ENCODE data around the gene RAB11FIP3. TPM values are rescaled to one million over a fixed set of nuclear protein-coding genes. Genes with fewer than 3 reads are reported as not detected.

Gene RAB11FIP3
- total and polyA plus RNA-seq, 2 of the 13 experiments (the other 11 are each of a cell fraction or from before 2014, with no cell fraction given) = 34.3 to 57.6 TPM

DNA sequence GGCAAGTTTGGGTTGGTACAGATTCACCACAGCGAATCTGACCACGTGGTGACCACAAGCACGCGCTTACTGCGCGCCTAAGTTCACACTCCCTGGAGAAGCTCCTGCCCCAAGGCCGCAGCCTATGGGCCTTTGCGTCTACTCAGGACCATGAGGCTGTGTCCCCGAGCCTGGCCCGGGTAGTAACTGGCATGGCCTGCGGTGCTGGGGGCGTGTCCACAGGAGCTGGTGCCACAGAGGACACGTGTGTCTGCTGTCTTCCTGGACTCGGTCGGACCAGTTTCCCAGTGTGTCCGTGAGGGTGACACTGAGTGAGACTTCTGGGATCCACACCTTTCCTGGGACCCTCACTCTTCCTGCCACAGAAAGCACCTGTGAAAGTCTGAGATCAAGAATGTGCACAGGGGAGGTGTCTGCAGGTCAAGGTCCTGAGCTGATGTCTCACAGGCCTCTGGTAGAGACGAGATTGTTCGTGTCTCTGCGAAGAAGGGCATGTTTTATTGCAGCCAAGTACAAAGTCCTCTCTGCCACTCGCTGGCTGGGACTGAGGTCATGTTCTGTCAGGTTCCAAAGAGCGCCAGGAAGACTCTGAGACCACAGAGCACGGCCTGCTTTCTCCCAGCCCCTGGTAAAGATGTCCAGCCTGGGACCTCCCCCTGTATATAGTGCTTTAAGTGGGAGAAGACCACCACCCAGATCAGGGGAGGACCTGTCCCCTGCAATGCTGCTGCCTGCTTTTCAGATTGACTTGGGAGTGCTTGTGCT, 76.9 kb downstream of the RAB11FIP3 start (continued):
- TF ChIP-seq ZNF432 (CRISPR knock-in tag; IDR thresholded peaks at IDR 0.05; ENCODE audit: borderline replicate concordance) (no peak), ZNF749 (CRISPR knock-in tag; IDR thresholded peaks at IDR 0.05; ENCODE audit: borderline replicate concordance) (peak; percentile 78; the same call in 1 of the 2 replicates), GATAD1 (CRISPR knock-in tag; IDR thresholded peaks at IDR 0.05) (peak; percentile 41; the same call in 1 of the 2 replicates), ZNF460 (CRISPR knock-in tag; IDR thresholded peaks at IDR 0.05; ENCODE audit: borderline replicate concordance) (no peak), RBAK (CRISPR knock-in tag; IDR thresholded peaks at IDR 0.05) (no peak), KDM5A (IDR thresholded peaks at IDR 0.05; ENCODE audit: borderline replicate concordance, low read length) (no peak), ATF7-NPFF (CRISPR knock-in tag; IDR thresholded peaks at IDR 0.05; ENCODE audit: low read depth) (peak; percentile 24; the same call in 1 of the 2 replicates), ZNF598 (CRISPR knock-in tag; IDR thresholded peaks at IDR 0.05; ENCODE audit: borderline replicate concordance) (no peak), ZNF331 (CRISPR knock-in tag; IDR thresholded peaks at IDR 0.05) (0 out of 2 replicates have a peak, but pooled peaks have one; percentile 37), MXD4 (CRISPR knock-in tag; IDR thresholded peaks at IDR 0.05) (peak; percentile 68; the same call in 1 of the 2 replicates), ZNF672 (CRISPR knock-in tag; IDR thresholded peaks at IDR 0.05) (no peak), MEIS2 (CRISPR knock-in tag; IDR thresholded peaks at IDR 0.05) (no peak; the same call in 1 of the 2 replicates), GFI1 (CRISPR knock-in tag; IDR thresholded peaks at IDR 0.05; ENCODE audit: borderline replicate concordance) (peak; percentile 39; the same call in 1 of the 2 replicates), SIN3B (IDR thresholded peaks at IDR 0.05; ENCODE audit: low read length) (no peak), FOXM1 (CRISPR knock-in tag; IDR thresholded peaks at IDR 0.05) (no peak), HOXA3 (CRISPR knock-in tag; IDR thresholded peaks at IDR 0.05) (peak; percentile 88), PHF8 (CRISPR knock-in tag; IDR thresholded peaks at IDR 0.05) (peak; percentile 26; the same call in 1 of the 2 replicates), SOX5 (CRISPR knock-in tag; IDR thresholded peaks at IDR 0.05; ENCODE audit: borderline replicate concordance) (peak; percentile 69), SRSF4 (IDR thresholded peaks at IDR 0.05; ENCODE audit: low read depth, low read length, poor library complexity, severe bottlenecking) (no peak), HNRNPL (IDR thresholded peaks at IDR 0.05; ENCODE audit: low read depth, low read length) (peak; percentile 89), MED1 (CRISPR knock-in tag; IDR thresholded peaks at IDR 0.05) (peak; percentile 85), PHF20 (CRISPR knock-in tag; IDR thresholded peaks at IDR 0.05) (no peak)
- TF ChIP-seq, protein P1, sequence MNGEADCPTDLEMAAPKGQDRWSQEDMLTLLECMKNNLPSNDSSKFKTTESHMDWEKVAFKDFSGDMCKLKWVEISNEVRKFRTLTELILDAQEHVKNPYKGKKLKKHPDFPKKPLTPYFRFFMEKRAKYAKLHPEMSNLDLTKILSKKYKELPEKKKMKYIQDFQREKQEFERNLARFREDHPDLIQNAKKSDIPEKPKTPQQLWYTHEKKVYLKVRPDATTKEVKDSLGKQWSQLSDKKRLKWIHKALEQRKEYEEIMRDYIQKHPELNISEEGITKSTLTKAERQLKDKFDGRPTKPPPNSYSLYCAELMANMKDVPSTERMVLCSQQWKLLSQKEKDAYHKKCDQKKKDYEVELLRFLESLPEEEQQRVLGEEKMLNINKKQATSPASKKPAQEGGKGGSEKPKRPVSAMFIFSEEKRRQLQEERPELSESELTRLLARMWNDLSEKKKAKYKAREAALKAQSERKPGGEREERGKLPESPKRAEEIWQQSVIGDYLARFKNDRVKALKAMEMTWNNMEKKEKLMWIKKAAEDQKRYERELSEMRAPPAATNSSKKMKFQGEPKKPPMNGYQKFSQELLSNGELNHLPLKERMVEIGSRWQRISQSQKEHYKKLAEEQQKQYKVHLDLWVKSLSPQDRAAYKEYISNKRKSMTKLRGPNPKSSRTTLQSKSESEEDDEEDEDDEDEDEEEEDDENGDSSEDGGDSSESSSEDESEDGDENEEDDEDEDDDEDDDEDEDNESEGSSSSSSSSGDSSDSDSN (CRISPR knock-in tag; IDR thresholded peaks at IDR 0.05) = peak; percentile 64; the same call in 1 of the 2 replicates
- TF ChIP-seq, protein P2, sequence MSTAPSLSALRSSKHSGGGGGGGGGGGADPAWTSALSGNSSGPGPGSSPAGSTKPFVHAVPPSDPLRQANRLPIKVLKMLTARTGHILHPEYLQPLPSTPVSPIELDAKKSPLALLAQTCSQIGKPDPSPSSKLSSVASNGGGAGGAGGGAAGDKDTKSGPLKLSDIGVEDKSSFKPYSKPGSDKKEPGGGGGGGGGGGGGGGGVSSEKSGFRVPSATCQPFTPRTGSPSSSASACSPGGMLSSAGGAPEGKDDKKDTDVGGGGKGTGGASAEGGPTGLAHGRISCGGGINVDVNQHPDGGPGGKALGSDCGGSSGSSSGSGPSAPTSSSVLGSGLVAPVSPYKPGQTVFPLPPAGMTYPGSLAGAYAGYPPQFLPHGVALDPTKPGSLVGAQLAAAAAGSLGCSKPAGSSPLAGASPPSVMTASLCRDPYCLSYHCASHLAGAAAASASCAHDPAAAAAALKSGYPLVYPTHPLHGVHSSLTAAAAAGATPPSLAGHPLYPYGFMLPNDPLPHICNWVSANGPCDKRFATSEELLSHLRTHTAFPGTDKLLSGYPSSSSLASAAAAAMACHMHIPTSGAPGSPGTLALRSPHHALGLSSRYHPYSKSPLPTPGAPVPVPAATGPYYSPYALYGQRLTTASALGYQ (CRISPR knock-in tag; IDR thresholded peaks at IDR 0.05) = 0 out of 2 replicates have a peak, but pooled peaks have one; percentile 9
- TF ChIP-seq, protein P3, sequence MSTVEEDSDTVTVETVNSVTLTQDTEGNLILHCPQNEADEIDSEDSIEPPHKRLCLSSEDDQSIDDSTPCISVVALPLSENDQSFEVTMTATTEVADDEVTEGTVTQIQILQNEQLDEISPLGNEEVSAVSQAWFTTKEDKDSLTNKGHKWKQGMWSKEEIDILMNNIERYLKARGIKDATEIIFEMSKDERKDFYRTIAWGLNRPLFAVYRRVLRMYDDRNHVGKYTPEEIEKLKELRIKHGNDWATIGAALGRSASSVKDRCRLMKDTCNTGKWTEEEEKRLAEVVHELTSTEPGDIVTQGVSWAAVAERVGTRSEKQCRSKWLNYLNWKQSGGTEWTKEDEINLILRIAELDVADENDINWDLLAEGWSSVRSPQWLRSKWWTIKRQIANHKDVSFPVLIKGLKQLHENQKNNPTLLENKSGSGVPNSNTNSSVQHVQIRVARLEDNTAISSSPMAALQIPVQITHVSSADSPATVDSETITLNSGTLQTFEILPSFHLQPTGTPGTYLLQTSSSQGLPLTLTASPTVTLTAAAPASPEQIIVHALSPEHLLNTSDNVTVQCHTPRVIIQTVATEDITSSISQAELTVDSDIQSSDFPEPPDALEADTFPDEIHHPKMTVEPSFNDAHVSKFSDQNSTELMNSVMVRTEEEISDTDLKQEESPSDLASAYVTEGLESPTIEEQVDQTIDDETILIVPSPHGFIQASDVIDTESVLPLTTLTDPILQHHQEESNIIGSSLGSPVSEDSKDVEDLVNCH (CRISPR knock-in tag; IDR thresholded peaks at IDR 0.05) = no peak
